Brain microvascular endothelial cell (primary cell): ENCODE data around the gene ZBTB18.

Experiments
- DNase-seq: peaks from one replicate; pipeline ENCODE4 v3.0.0-alpha.2; 2020
- H3K27ac ChIP-seq: fragments of 250-450 bp; sonication (Bioruptor Pico); 2 replicates; pipeline ENCODE4 v1.5.1; 2020; ENCODE audit warnings: mild to moderate bottlenecking, moderate library complexity
- H3K27me3 ChIP-seq: fragments of 250-450 bp; sonication (Bioruptor Pico); replicated peaks from 2 replicates; pipeline ENCODE4 v1.5.1; 2020; ENCODE audit warnings: mild to moderate bottlenecking
- H3K36me3 ChIP-seq: fragments of 250-450 bp; sonication (Bioruptor Pico); replicated peaks from 2 replicates; pipeline ENCODE4 v1.5.1; 2020; ENCODE audit warnings: mild to moderate bottlenecking
- H3K4me3 ChIP-seq: 2 replicates; pipeline ENCODE4 v1.5.1; 2011; ENCODE audit warnings: low read depth, mild to moderate bottlenecking, control low read depth, low read length, moderate library complexity
- in situ Hi-C: cut with HindIII; loops from 2 replicates; pipeline ENCODE4 v1.10.0; 2017; ENCODE audit warnings: low sequenced_read_pairs, low pct_ligation_motif_present
- TF ChIP-seq, protein P1 (sequence below): IDR thresholded peaks from 2 replicates; pipeline ENCODE4 v1.5.1; 2011; ENCODE audit warnings: low read depth, mild to moderate bottlenecking, moderate library complexity, low read length, control low read depth, inconsistent platforms; ENCODE audit errors: missing control alignments

The ZBTB18 gene

DNA sequence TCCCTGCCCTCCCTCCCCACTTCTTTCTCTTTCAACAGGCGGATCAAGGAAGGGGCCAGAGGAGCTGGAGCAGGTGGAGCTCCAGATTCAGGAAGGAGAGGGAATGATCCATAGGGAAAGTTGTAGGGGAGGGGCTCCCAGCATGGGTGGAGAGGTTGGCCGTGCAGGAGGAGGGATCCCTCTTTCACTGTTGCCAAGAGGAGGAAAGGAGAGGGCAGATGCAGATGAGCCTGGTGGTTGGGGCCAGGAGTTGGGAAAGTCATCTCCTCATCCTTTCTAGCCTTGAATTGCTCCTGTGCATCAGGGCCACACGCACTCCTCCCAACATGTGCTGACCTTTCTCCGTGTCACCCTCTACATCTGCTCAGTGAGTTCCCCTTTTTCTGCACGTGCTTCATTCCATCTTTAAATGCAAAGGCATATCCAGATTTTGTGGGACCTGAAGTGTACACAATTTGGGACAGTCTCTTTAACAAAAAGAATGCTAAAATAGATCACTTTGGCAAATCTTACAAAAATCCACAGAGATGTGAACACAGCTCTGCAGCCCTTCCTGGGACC, 32.4 kb downstream of the ZBTB18 start:
- TF ChIP-seq, protein P1, sequence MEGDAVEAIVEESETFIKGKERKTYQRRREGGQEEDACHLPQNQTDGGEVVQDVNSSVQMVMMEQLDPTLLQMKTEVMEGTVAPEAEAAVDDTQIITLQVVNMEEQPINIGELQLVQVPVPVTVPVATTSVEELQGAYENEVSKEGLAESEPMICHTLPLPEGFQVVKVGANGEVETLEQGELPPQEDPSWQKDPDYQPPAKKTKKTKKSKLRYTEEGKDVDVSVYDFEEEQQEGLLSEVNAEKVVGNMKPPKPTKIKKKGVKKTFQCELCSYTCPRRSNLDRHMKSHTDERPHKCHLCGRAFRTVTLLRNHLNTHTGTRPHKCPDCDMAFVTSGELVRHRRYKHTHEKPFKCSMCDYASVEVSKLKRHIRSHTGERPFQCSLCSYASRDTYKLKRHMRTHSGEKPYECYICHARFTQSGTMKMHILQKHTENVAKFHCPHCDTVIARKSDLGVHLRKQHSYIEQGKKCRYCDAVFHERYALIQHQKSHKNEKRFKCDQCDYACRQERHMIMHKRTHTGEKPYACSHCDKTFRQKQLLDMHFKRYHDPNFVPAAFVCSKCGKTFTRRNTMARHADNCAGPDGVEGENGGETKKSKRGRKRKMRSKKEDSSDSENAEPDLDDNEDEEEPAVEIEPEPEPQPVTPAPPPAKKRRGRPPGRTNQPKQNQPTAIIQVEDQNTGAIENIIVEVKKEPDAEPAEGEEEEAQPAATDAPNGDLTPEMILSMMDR, result no peak
- in situ Hi-C loops, result no loop called here
- no peak overlapping the region for H3K27ac ChIP-seq
- DNase-seq, result no peak
- peaks cover 4% of the 10 kb centered on the region for H3K27me3 ChIP-seq
- no peaks in the 10 kb centered on the region for H3K36me3 ChIP-seq
- no peak overlapping the region for H3K4me3 ChIP-seq

DNA sequence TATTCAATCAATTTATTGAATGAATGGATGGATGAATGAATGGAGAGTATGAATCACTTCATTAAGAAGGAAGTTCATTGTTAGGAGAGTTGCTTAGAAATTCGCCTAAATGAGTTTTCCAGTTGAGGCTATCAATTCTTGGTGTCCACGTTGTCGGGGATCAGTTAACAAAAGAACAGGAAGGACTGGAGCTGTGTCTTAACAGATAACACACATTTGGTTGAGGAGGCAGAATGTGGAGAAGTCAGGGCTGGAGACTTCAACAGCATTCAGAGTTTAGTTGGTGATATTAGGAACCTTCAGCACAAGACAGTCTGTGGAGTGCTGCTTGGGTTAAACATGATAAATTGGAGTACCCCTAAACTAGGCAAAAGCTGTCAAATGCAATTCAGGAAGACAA, 33.7 kb downstream of the ZBTB18 start:
- in situ Hi-C loops, result no loop called here
- H3K4me3 ChIP-seq, result no peak overlapping the region
- DNase-seq, result no peak
- no peak overlapping the region for H3K27ac ChIP-seq
- H3K27me3 ChIP-seq, result peaks cover 4% of the 10 kb centered on the region
- TF ChIP-seq, protein P1, result no peak
- no peaks in the 10 kb centered on the region for H3K36me3 ChIP-seq

DNA sequence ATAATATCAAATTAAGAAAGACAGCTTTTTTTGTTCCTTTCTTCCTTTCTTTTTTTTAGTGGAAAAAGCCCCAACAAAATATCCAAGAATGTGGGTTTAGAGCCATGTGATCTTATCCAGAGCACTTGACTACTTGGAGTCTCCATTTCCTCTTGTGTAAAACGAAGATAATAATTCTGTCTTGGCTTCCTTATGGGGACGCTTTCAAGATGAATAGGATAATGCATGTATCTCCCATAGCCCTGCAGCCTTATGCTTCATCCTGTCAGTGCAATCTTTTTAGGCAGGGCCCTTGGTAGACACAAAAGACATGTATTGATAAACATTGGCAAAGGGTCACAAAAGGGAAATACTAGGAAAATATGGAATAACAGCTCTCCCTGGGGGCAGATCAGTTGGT, 34.8 kb downstream of the ZBTB18 start:
- no peak overlapping the region for H3K27ac ChIP-seq
- no peak for DNase-seq
- H3K4me3 ChIP-seq, result no peak overlapping the region
- in situ Hi-C loops, result no loop called here
- H3K36me3 ChIP-seq, result no peaks in the 10 kb centered on the region
- TF ChIP-seq, protein P1, result no peak
- peaks cover 4% of the 10 kb centered on the region for H3K27me3 ChIP-seq

DNA sequence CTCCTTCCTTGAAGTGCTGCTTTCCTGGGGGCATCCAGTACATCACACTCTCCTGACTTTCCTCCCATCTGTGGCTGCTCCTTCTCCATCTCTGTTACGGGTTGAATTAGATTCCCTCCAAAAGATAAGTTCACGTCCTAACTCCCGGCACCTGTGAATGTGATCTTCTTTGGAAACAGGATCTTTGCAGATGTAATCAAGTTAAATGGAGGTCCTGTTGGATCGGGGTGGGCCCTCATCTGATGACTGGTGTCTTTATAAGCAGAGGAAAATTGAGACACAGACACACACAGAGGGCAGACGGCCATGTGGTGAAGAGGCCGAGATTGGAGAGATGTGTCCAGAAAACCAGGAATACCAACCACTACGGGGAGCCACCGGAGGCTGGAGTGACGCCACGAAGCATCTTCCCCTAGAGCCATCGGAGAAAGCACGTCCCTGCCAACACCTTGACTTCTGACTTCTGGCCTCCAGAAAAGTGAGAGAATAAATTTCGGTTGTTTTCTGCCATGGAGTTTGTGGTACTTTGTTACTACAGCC, 36.0 kb downstream of the ZBTB18 start:
- no peaks in the 10 kb centered on the region for H3K36me3 ChIP-seq
- DNase-seq, result no peak
- peaks cover 4% of the 10 kb centered on the region for H3K27me3 ChIP-seq
- TF ChIP-seq, protein P1, result no peak
- H3K4me3 ChIP-seq, result no peak overlapping the region
- no peak overlapping the region for H3K27ac ChIP-seq
- in situ Hi-C loops, result no loop called here

DNA sequence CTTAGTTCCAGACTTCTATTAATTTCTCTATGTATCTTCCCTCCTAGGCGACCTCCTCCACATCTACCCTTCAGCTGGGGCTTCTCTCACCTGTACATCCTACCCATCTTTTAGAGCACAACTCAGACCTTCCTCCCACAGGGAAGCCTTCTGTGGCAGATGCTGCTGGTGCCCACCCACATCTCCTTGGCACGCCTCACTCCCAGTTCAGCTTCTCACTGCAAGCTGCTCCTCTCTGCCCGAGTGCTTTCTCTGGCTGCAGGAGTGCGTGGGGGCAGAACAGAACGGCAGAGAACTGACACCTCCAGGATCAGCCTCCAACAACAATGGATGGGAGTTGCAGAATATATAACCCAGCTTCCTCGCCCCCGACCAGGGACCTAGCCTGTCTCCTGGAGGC, 36.5 kb downstream of the ZBTB18 start:
- Histone ChIP-seq H3K4me3 (no peak overlapping the region), H3K27me3 (peaks cover 4% of the 10 kb centered on the region), H3K27ac (no peak overlapping the region), H3K36me3 (no peaks in the 10 kb centered on the region)
- DNase-seq, result no peak
- TF ChIP-seq, protein P1, result no peak
- in situ Hi-C loops, result no loop called here

DNA sequence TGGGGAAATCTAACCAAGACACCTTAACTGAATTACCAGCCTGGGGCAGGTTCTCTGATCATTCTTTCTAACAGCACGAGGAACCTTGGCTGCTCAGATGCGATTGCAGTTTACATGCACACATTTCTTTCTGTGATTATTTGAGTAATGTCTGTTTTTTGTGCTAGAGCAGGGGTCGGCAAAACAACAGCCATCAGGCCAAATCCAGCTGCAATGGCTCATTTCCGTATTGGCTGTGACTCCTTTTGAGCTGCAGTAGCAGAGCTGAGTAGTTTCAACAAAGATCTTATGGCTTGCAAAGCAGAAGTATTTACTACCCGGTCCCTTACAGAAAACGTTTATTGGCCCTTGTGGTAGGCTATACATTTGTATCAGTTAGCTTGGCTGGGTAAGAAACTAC, 37.1 kb downstream of the ZBTB18 start:
- Histone ChIP-seq H3K4me3 (no peak overlapping the region), H3K27ac (no peak overlapping the region), H3K27me3 (no peaks in the 10 kb centered on the region), H3K36me3 (no peaks in the 10 kb centered on the region)
- TF ChIP-seq, protein P1, result no peak
- in situ Hi-C loops, result no loop called here
- DNase-seq, result no peak
